Measurements from ENCODE around the gene GUCY2D. TPM values are rescaled to one million over a fixed set of nuclear protein-coding genes. Genes with fewer than 3 reads are reported as not detected.

Gene GUCY2D
- polyA plus RNA-seq, 1 donor from 2014 or later = 0.07 TPM

DNA sequence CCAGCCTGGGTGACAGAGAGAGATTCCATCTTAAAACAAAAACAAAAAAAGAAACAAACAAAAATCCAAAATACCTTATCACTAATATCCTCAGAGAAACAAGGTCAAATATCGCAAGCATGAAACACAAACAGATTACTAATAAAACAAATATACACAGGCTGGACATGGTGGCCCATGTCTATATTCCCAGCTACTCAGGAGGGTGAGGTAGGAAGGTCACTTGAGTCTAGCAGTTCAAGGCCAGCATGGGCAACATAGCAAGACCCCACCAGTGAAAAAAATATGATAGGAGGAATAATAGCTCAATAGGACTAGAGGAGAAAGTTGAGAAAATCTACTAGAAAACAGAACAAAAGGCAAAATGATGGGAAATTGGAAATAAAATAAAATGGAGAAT lies 29.5 kb downstream of the GUCY2D start:
- no peaks in the 10 kb centered on the region for H3K36me3 ChIP-seq (ENCODE audit: insufficient read depth, low read length)
- no peaks in the 10 kb centered on the region for H3K79me2 ChIP-seq (replicated peaks; ENCODE audit: insufficient read depth, low read length)
- no peak overlapping the region for H3K4me3 ChIP-seq (ENCODE audit: low read length)
- H3K9ac ChIP-seq (ENCODE audit: low read length) = no peak overlapping the region
- H4K20me1 ChIP-seq (ENCODE audit: insufficient read depth) = no peaks in the 10 kb centered on the region
- H3K27ac ChIP-seq (ENCODE audit: low read length) = no peak overlapping the region
- no peak overlapping the region for H2AFZ ChIP-seq (ENCODE audit: low read depth, low read length)
- no peaks in the 10 kb centered on the region for H3K27me3 ChIP-seq (ENCODE audit: insufficient read depth, low read depth, low read length)
- H3F3A ChIP-seq (ENCODE audit: insufficient read depth, low read length, poor library complexity, severe bottlenecking) = no peaks in the 10 kb centered on the region
- no peak for TF ChIP-seq CTCF (IDR thresholded peaks at IDR 0.05; ENCODE audit: poor library complexity, severe bottlenecking)
- no peak for TF ChIP-seq EZH2 (IDR thresholded peaks at IDR 0.05; ENCODE audit: borderline replicate concordance, insufficient read depth, low read length, poor library complexity, severe bottlenecking)
- TF ChIP-seq RAD21 (conservative IDR thresholded peaks at IDR 0.05) = no peak
- TF ChIP-seq REST (IDR thresholded peaks at IDR 0.05; ENCODE audit: borderline replicate concordance) = no peak
- no peak for TF ChIP-seq SMC3 (conservative IDR thresholded peaks at IDR 0.05; ENCODE audit: poor library complexity)
- TF ChIP-seq EP300 (conservative IDR thresholded peaks at IDR 0.05; ENCODE audit: poor library complexity, severe bottlenecking) = no peak
- TF ChIP-seq MXI1 (conservative IDR thresholded peaks at IDR 0.05; ENCODE audit: poor library complexity, severe bottlenecking) = no peak
- no peak for TF ChIP-seq TAF1 (IDR thresholded peaks at IDR 0.05; ENCODE audit: low read depth)
- TF ChIP-seq POLR2AphosphoS5 (IDR thresholded peaks at IDR 0.05) = no peak
- H3K9me3 ChIP-seq (ENCODE audit: low read length) = no peaks in the 10 kb centered on the region
- no peak overlapping the region for H3K4me2 ChIP-seq (ENCODE audit: low read length)
- no peaks in the 10 kb centered on the region for H3K9me2 ChIP-seq (ENCODE audit: insufficient read depth, low read length)

DNA sequence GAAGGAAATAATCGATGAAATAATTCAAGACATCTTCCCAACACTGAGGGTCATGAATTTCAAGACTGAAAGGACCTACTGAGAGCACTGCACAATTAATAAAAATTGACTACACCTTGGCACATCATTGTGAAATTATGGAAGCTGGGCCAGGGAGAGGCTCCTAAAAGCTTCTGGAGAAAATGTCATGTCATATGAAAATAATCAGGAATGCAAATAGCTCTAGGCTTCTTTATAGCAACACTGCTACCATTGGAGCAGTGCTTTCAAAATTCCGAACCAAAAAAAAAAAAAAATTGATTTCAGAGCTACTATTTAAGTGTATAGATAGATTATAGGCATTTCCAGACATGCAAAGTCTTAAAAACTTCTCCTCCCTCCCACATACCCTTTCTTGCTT lies 30.0 kb downstream of the GUCY2D start:
- no peak overlapping the region for H2AFZ ChIP-seq (ENCODE audit: low read depth, low read length)
- no peak overlapping the region for H3K27ac ChIP-seq (ENCODE audit: low read length)
- H3K9me3 ChIP-seq (ENCODE audit: low read length) = no peaks in the 10 kb centered on the region
- H3K4me3 ChIP-seq (ENCODE audit: low read length) = no peak overlapping the region
- H3K9ac ChIP-seq (ENCODE audit: low read length) = no peak overlapping the region
- H3K36me3 ChIP-seq (ENCODE audit: insufficient read depth, low read length) = no peaks in the 10 kb centered on the region
- no peaks in the 10 kb centered on the region for H3F3A ChIP-seq (ENCODE audit: insufficient read depth, low read length, poor library complexity, severe bottlenecking)
- no peaks in the 10 kb centered on the region for H4K20me1 ChIP-seq (ENCODE audit: insufficient read depth)
- H3K9me2 ChIP-seq (ENCODE audit: insufficient read depth, low read length) = no peaks in the 10 kb centered on the region
- TF ChIP-seq MXI1 (conservative IDR thresholded peaks at IDR 0.05; ENCODE audit: poor library complexity, severe bottlenecking) (no peak), POLR2AphosphoS5 (IDR thresholded peaks at IDR 0.05) (no peak), SMC3 (conservative IDR thresholded peaks at IDR 0.05; ENCODE audit: poor library complexity) (no peak), RAD21 (conservative IDR thresholded peaks at IDR 0.05) (no peak), REST (IDR thresholded peaks at IDR 0.05; ENCODE audit: borderline replicate concordance) (no peak), EZH2 (IDR thresholded peaks at IDR 0.05; ENCODE audit: borderline replicate concordance, insufficient read depth, low read length, poor library complexity, severe bottlenecking) (no peak), CTCF (IDR thresholded peaks at IDR 0.05; ENCODE audit: poor library complexity, severe bottlenecking) (no peak), EP300 (conservative IDR thresholded peaks at IDR 0.05; ENCODE audit: poor library complexity, severe bottlenecking) (no peak), TAF1 (IDR thresholded peaks at IDR 0.05; ENCODE audit: low read depth) (no peak)
- no peaks in the 10 kb centered on the region for H3K79me2 ChIP-seq (replicated peaks; ENCODE audit: insufficient read depth, low read length)
- no peak overlapping the region for H3K4me2 ChIP-seq (ENCODE audit: low read length)
- H3K27me3 ChIP-seq (ENCODE audit: insufficient read depth, low read depth, low read length) = no peaks in the 10 kb centered on the region

Data from neural cell (in vitro differentiated cells).